K562 (cell line): ENCODE measurements around the gene PLCG2. TPM values are rescaled to one million over a fixed set of nuclear protein-coding genes. Genes with fewer than 3 reads are reported as not detected.

Source experiments
- ATAC-seq: fragments of 200-7000 bp; cut with Tn5 transposase; 3 replicates; pipeline ENCODE4 v1.9.1; 2020; ENCODE audit warnings: moderate library complexity
- BruUV-seq: library from RNA; stranded (reverse); fragments of 400-500 nt; replicated peaks from 2 replicates; lab custom pipeline; 2021; lab: Mats Ljungman, UMichigan
- CTCF ChIA-PET: fragments of 300-600 bp; formaldehyde crosslinking; extraction: SDS; loops from one replicate; lab custom pipeline; 2021; ENCODE audit warnings: low intra/inter-chr PET ratio; lab: Yijun Ruan, JAX
- POLR2A ChIA-PET: fragments of 300-600, 350-650 bp; sonication (Branson Sonifier 250); formaldehyde crosslinking; extraction: SDS; loops from one replicate; lab custom pipeline; 2021; ENCODE audit warnings: antibody characterized with exemption, inconsistent platforms; lab: Yijun Ruan, JAX
- DNase-seq, 4 experiments: peaks; one replicate each; pipeline versions ENCODE4 v3.0.0 to v3.0.0-alpha.2; 2011 to 2018; ENCODE audit warnings: low spot score in 3 of 4, mixed read lengths in 3 of 4; ENCODE audit errors: extremely low read depth in 1 of 4
- FAIRE-seq: peaks from 2 replicates; lab custom pipeline; 2011; peaks lifted over from hg19 to GRCh38; lab: Jason Lieb, UNC
- H2AFZ ChIP-seq: 2 replicates; pipeline ENCODE4 v1.6.0; 2011; ENCODE audit warnings: low read depth, low read length, control low read depth, inconsistent platforms
- H3K27ac ChIP-seq: fragments of 200-600 bp; 3 replicates; pipeline ENCODE4 v1.8.0; 2011; ENCODE audit warnings: low read depth, mild to moderate bottlenecking, control low read depth, inconsistent platforms, low read length, moderate library complexity, mixed read lengths; ENCODE audit errors: extremely low read depth
- H3K27me3 ChIP-seq, 2 experiments: fragments of 300-600 bp in 1 of 2; 2 replicates in 1 of 2; 3 replicates in 1 of 2; pipeline versions ENCODE4 v1.6.0 to v1.8.0; 2011; ENCODE audit warnings: inconsistent platforms in 2 of 2, low read length in 2 of 2, mild to moderate bottlenecking in 1 of 2, mixed read lengths in 1 of 2, moderate library complexity in 1 of 2; ENCODE audit not compliant: control insufficient read depth in 2 of 2, insufficient read depth in 2 of 2
- H3K36me3 ChIP-seq: fragments of 300-600 bp; 3 replicates; pipeline ENCODE4 v1.8.0; 2011; ENCODE audit warnings: mild to moderate bottlenecking, low read length, inconsistent platforms; ENCODE audit not compliant: control insufficient read depth, insufficient read depth
- H3K4me1 ChIP-seq, 2 experiments: fragments of 200-600 bp in 1 of 2; replicated peaks in 1 of 2; 2 replicates in 1 of 2; 3 replicates in 1 of 2; pipeline versions ENCODE4 v1.5.1 to v1.8.0; 2011; ENCODE audit warnings: inconsistent platforms in 2 of 2, low read length in 2 of 2, mild to moderate bottlenecking in 1 of 2, mixed read lengths in 1 of 2, moderate library complexity in 1 of 2; ENCODE audit not compliant: control insufficient read depth in 2 of 2, insufficient read depth in 2 of 2
- H3K4me2 ChIP-seq: 2 replicates; pipeline ENCODE4 v1.6.1; 2011; ENCODE audit warnings: low read length, control low read depth, inconsistent platforms, mixed read lengths; ENCODE audit not compliant: insufficient read depth
- H3K4me3 ChIP-seq: fragments of 200-600 bp; sonication (generic), shearing (Covaris generic); 2 replicates; pipeline ENCODE4 v1.5.1; 2016; ENCODE audit warnings: control low read depth, inconsistent platforms
- H3K79me2 ChIP-seq: fragments of 200-600 bp; 3 replicates; pipeline ENCODE4 v1.8.0; 2011; ENCODE audit warnings: low read length, inconsistent platforms; ENCODE audit not compliant: control insufficient read depth, insufficient read depth
- H3K9ac ChIP-seq, 2 experiments: 2 replicates each; pipeline versions ENCODE4 v1.6.0 to v1.6.1; 2011; ENCODE audit warnings: low read depth in 2 of 2, low read length in 2 of 2, control low read depth in 1 of 2, inconsistent platforms in 1 of 2, mild to moderate bottlenecking in 1 of 2, mixed read lengths in 1 of 2; ENCODE audit not compliant: insufficient read depth in 1 of 2
- H3K9me1 ChIP-seq: one replicate; pipeline ENCODE4 v1.6.0; 2011; ENCODE audit warnings: inconsistent platforms, mild to moderate bottlenecking, low read length, moderate library complexity; ENCODE audit not compliant: control insufficient read depth, insufficient read depth
- H3K9me3 ChIP-seq: replicated peaks from 2 replicates; pipeline ENCODE4 v1.5.1; 2011; ENCODE audit warnings: low read depth, low read length, inconsistent platforms; ENCODE audit not compliant: control insufficient read depth, insufficient read depth
- H4K20me1 ChIP-seq: replicated peaks from 2 replicates; pipeline ENCODE4 v1.6.1; 2011; ENCODE audit warnings: low read length, inconsistent platforms, mixed read lengths; ENCODE audit not compliant: control insufficient read depth, insufficient read depth
- ARID2 ChIP-seq: fragments of 450-650 bp; IDR thresholded peaks from 2 replicates; pipeline ENCODE4 v1.6.1; 2017; ENCODE audit warnings: antibody characterized with exemption, mild to moderate bottlenecking
- GABPA ChIP-seq: fragments of 200-800 bp; sonication (Bioruptor generic); conservative IDR thresholded peaks from 2 replicates; pipeline ENCODE4 v1.6.1; 2016; ENCODE audit warnings: low read depth, missing genetic modification characterization, missing compliant biosample characterization
- NR2C1 ChIP-seq, 2 experiments: fragments of 450-650 bp; IDR thresholded peaks; 2 replicates each; pipeline ENCODE4 v1.6.1; 2017; ENCODE audit warnings: mild to moderate bottlenecking in 2 of 2, antibody characterized with exemption in 1 of 2, inconsistent platforms in 1 of 2, missing compliant biosample characterization in 1 of 2, missing genetic modification characterization in 1 of 2
- WGBS: fragments of 100-300 bp; shearing (Covaris generic); methylation state at CpG from one replicate; pipeline ENCODE4 v1.1.6; 2016; ENCODE audit warnings: low coverage, mixed read lengths; ENCODE audit not compliant: insufficient coverage; ENCODE audit errors: missing lambda C conversion rate; 5-methylcytosine and 5-hydroxymethylcytosine counted together
- in situ Hi-C: fragments of 300-500 bp; cut with MboI; formaldehyde crosslinking; loops from 4 replicates; pipeline ENCODE4 v1.15.0; 2018; ENCODE audit warnings: inconsistent platforms, mixed read lengths
- intact Hi-C: fragments of 100-400 bp; cut with micrococcal nuclease; formaldehyde crosslinking; loops from 2 replicates; pipeline ENCODE4 v1.14.2; 2022
- polyA plus RNA-seq, 8 experiments: library from polyadenylated mRNA; depleted of rRNA in 4 of 8; stranded (reverse) in 5 of 8; unstranded in 3 of 8; fragments of >200 nt; fragmentation: Nextera tagmentation in 2 of 8; fragmentation: Illumina TruSeq in 1 of 8; extraction: Ambion mirVana in 2 of 8; extraction: Trizol in 1 of 8; gene quantifications; 2 replicates each; pipeline versions ENCODE4 v1.2.1 to v1.2.3, GENCODE V29; 2011 to 2014; ENCODE audit warnings: inconsistent platforms in 1 of 8, missing spikeins in 1 of 8
- total RNA-seq, 7 experiments: library from RNA; depleted of rRNA in 6 of 7; stranded (reverse); fragments of >200 nt in 6 of 7; fragmentation: Illumina TruSeq in 2 of 7; extraction: Trizol in 2 of 7; gene quantifications; 2 replicates each; pipeline versions ENCODE4 v1.2.1 to v1.2.3, GENCODE V29; 2011 to 2021; ENCODE audit warnings: low replicate concordance in 1 of 7
- TF ChIP-seq, protein P1 (sequence below): fragments of 450-650 bp; formaldehyde crosslinking; IDR thresholded peaks from 2 replicates; pipeline ENCODE4 v1.4.0; 2020; ENCODE audit warnings: mild to moderate bottlenecking, moderate library complexity
- TF ChIP-seq, protein P2 (sequence below): sonication (generic); formaldehyde crosslinking; IDR thresholded peaks from 2 replicates; pipeline ENCODE4 v1.9.0; 2022; ENCODE audit warnings: mild to moderate bottlenecking, missing genetic modification reagents
- TF ChIP-seq, protein P3 (sequence below): sonication (generic); formaldehyde crosslinking; IDR thresholded peaks from 2 replicates; pipeline ENCODE4 v1.5.0; 2020; ENCODE audit warnings: missing genetic modification reagents

The PLCG2 gene
- total and polyA plus RNA-seq, 9 of the 15 experiments (the other 6 are each of a cell fraction or from before 2014, with no cell fraction given): 0.94 to 7.1 (median 3.1) TPM

DNA sequence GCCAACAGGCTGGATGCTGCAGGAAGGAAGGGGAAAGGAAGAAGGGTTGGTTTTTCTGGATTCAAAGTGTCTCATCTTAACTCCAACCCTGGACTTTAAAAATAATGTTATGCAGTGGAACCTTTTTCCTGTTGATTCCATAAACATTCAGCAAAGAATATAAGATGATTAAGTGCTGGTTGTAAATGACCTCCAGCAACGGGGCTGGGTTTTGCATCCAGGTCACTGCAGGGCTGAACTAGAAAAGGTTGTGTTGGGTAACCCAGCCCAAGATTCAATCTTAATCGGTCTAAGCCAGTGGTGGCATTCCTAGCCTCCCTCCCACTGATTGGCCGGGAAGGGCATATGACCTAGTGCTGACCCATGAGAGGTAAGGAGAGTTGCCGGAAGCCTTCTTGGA, 34.2 kb upstream of the PLCG2 start:
- H3K27ac ChIP-seq: no peak overlapping the region
- no peaks in the 10 kb centered on the region for H4K20me1 ChIP-seq
- H2AFZ ChIP-seq: peak overlapping the region; percentile 95
- in situ Hi-C loops: loop anchor here (25.0 kb wide), 2 partner anchors 733 to 1208 kb away; partner anchors contain the start of genes CENPN, CMC2 and DYNLRB2
- WGBS: 54% methylated on average over 4 of the region's 4 CpGs
- no peak overlapping the region for H3K4me3 ChIP-seq
- H3K9ac ChIP-seq: no peak overlapping the region
- FAIRE-seq (no peak), ATAC-seq (no peak), DNase-seq (no peak)
- H3K9me1 ChIP-seq: no peaks in the 10 kb centered on the region
- H3K79me2 ChIP-seq: no peaks in the 10 kb centered on the region
- no peaks in the 10 kb centered on the region for H3K36me3 ChIP-seq
- BruUV-seq: no TSS peak
- no peak overlapping the region for H3K4me2 ChIP-seq
- H3K27me3 ChIP-seq: no peaks in the 10 kb centered on the region
- intact Hi-C loops: no loop called here
- TF ChIP-seq, protein P1, sequence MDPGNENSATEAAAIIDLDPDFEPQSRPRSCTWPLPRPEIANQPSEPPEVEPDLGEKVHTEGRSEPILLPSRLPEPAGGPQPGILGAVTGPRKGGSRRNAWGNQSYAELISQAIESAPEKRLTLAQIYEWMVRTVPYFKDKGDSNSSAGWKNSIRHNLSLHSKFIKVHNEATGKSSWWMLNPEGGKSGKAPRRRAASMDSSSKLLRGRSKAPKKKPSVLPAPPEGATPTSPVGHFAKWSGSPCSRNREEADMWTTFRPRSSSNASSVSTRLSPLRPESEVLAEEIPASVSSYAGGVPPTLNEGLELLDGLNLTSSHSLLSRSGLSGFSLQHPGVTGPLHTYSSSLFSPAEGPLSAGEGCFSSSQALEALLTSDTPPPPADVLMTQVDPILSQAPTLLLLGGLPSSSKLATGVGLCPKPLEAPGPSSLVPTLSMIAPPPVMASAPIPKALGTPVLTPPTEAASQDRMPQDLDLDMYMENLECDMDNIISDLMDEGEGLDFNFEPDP (CRISPR knock-in tag): no peak
- TF ChIP-seq GABPA (tag) (peak; percentile 60; the same call in 1 of the 2 replicates), ARID2 (no peak), NR2C1 (IDR thresholded peaks at IDR 0.05) (peak; percentile 38; the same call in 1 of the 2 replicates), NR2C1 (tag; IDR thresholded peaks at IDR 0.05) (peak; percentile 62)
- TF ChIP-seq, protein P2, sequence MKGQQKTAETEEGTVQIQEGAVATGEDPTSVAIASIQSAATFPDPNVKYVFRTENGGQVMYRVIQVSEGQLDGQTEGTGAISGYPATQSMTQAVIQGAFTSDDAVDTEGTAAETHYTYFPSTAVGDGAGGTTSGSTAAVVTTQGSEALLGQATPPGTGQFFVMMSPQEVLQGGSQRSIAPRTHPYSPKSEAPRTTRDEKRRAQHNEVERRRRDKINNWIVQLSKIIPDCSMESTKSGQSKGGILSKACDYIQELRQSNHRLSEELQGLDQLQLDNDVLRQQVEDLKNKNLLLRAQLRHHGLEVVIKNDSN (CRISPR knock-in tag): peak; percentile 68
- TF ChIP-seq, protein P3, sequence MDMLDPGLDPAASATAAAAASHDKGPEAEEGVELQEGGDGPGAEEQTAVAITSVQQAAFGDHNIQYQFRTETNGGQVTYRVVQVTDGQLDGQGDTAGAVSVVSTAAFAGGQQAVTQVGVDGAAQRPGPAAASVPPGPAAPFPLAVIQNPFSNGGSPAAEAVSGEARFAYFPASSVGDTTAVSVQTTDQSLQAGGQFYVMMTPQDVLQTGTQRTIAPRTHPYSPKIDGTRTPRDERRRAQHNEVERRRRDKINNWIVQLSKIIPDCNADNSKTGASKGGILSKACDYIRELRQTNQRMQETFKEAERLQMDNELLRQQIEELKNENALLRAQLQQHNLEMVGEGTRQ (CRISPR knock-in tag): 0 out of 2 replicates have a peak, but pooled peaks have one; percentile 26
- ChIA-PET CTCF (no interaction called here), POLR2A (interaction anchor here (0.8 to 1.2 kb wide), 2 partner anchors 7 to 858 kb away, joined by 3 read pairs; no protein-coding TSS in a partner anchor)
- H3K4me1 ChIP-seq: peaks cover 18 to 23% of the 10 kb centered on the region in 2 experiments
- peaks cover 6% of the 10 kb centered on the region for H3K9me3 ChIP-seq
